NCI-H1436 (cell line): ENCODE measurements around the gene NGEF.

Source experiments
- DNase-seq: peaks from one replicate; lab custom pipeline; 2025; lab: John Stamatoyannopoulos, UW

The NGEF gene

DNA sequence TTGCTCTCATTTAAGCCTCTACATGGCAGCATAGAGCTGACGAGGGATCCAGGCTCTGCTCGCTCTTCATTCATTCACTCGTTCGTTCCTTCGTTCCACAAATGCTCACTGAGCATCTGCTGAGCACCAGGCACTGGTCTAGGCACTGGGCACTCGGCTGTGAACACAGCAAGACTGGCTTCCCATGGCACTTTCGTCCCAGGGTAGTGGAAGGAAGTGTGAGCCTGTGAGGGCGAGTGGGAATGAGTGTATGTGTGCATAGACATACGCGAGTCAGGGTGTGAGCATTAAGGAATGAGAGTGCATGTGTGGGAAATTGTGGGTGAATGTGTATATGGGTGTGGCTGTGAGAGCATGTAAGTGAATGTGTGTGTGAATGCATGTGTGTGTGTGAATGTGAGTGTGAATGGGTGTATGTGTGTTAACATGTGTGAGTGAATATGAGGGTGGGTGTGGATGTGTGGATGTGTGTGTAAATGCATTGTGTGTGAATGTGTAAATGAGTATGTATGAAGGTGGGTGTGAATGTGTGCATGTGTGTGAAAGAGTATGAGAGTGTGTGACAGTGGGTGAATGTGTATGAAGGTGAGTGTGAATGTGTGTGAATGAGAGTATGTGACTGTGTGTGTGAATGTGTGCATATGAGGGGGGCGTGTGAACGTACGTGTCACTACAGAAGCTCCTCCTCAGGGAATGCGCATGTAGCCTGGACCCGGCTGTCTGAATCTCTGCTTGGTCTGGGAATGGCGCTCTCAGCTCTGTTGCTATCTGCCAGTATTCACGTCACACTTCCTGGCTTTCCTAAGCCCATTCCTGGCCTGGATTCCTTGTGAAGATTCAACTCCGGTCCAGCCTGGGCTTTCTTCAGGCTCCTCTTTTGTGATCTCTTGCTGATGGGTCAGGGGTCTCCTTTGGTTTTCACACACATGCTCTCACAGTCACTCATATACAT is 114.2 kb downstream of the NGEF start:
- DNase-seq = no peak

DNA sequence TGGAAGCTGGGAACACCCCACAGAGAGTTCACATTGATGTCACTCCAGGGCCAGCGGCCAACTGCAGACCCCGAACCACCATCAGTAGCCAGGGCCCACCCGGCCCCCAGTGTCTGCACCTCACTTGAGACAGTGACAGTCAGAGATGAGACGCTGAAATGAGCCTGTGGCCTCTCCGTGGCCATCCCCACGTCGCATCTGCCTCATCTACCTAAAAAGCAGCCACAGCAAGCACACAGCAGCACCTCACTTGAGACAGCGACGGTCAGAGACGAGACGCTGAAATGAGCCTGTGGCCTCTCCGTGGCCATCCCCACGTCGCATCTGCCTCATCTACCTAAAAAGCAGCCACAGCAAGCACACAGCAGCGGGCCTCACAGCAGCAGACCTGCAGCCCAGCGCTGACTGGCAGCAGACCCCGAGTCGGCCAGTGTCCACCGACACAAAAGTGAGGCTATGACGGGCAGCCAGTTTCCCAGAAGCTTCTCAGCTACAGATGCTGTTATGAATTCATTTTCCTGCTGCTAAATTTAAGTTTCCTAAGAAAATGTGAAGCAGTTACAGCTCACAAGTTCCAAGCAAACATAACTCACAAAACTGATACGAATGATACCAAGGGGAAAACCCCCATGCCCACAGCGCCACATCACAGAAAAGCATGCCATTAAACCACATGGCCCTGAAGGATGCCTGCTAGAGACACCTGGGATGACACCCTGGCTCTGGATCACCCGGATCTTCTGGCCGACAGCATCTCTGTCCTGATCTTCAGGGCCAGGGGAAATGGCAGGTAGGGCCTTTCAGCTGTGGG is 115.3 kb downstream of the NGEF start:
- DNase-seq = no peak

DNA sequence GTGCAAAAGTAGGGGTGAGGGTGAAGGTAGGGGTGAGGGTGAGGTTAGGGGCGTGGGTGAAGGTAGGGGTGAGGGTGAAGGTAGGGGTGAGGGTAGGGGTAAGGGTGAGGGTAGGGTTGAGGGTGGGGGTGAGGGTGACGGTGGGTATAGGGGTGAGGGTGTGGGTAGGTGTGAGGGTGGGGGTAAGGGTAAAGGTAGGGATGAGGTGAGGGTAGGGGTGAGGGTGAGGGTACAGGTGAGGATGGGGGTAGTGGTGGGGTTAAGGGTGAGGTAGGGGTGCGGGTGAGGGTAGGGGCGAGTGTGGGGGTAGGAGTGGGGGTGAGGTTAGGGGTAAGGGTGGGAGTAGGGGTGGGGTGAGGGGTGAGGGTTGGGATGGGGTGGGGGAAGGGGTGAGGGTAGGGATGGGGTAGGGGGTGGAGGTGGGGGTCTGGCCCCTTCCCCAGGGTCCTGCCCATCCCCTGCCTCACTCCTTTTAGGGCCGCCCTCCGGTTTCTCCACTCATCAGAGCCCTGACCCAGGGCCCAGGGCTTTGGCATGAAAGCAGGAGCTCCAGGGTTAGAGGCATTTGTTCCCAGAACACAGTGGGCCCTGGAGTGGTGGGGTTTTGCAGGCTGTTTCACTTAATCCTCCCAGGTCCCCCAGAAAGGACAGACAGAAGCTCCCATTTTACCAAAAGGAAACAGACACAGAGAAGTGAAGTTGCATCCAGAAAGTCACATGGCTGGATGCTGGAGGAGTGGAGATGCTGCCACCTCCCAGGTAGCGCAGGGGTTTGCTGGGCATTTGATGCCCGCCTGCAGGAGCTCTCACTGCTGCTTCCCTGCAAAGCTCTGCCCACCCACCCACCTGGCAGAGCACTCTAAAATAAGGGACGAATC is 116.1 kb downstream of the NGEF start:
- DNase-seq = no peak

DNA sequence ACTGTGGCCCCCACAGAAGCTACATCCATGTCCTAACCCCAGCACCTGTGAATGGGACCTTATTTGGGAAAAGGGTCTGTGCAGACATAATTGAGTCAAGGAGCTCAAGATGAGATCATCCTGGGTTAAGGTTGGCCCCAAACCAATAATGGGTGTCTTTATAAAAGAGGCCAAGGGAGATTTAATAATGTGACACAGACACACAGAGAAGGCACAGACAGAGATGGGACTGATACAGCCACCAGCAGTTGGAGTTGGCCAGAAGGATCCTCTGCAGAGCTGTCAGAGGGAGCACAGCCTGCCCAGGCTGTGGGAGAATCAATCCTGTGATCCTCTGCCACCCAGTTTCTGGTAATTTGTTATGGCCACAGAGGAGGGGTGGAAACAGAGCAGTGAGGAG is 116.9 kb downstream of the NGEF start:
- DNase-seq = no peak

DNA sequence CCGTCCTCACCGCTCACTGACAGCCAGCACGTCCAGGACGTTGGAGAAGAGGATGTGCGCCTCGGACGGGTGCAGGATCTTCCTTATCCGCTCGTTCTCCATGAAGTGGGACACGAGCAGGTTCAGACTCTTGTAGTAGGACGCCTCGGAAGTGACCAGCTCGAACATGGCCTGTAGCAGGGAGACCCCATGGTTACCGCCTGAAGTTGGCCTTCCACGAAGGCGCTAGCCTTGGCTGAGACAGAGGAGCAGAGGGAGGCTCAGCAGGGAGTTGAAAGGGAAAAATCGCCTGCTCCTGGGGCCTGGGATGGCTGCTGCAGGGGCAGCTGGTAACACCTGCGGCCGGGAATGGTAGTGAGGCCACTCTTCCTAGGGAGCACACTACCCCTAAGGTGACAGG is 118.3 kb downstream of the NGEF start:
- no peak for DNase-seq

DNA sequence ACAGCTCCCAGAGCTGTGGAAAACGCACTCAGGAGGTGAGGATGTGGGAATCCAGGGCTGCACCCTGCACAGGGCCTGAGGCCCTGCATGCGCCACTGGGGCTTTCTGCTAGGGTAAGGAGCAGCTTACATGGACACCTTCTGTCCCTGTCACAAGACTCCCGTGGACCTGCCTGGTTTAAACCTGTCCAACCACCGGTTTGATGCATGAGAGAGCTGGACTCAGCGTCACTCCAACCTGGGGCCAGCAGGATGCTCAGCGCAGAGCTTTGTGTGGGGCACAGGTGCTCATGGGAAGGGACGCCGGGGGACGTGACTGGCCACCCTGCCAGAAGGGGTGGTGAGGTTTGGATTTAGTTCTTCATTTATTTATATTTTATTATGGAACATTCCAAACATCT is 118.8 kb downstream of the NGEF start:
- DNase-seq = no peak

DNA sequence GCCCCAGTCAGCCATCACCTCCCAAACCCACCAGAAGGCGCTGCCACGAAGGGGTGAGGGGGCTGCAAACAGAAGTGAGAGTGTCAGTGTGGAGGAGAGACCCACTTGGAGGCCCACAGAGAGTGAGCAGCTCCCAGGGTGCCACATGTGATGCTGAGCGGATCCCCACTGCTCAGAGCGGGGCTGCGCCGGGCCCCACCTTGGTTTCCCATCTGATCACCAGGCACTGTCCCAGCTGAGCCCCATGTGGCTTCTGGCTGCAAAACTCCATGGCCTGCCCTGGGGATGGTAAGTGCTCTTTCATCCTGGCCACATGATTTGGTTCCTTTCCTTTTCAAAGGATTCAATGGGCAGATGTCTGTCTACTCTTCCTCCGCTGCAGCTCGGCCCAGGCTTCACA is 119.2 kb downstream of the NGEF start:
- no peak for DNase-seq

DNA sequence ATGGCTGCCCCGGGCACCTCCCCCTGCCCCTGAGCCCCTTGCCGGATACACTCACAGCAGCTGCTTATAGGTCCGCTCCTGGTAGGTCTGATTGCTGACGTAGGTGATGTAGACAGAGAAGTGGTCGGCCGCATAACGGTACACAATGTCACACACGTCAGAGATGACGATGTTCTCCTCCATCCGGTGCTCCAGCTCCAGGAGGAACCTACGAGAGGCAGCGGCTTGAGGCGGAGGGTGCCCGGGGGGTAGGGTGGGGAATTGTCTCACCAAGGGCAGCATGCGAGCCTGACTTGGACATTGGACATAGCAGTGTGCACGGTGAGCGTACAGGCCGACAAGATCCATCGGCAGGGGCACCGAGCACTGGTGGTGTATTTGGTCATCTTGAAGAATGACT is 120.2 kb downstream of the NGEF start:
- no peak for DNase-seq

DNA sequence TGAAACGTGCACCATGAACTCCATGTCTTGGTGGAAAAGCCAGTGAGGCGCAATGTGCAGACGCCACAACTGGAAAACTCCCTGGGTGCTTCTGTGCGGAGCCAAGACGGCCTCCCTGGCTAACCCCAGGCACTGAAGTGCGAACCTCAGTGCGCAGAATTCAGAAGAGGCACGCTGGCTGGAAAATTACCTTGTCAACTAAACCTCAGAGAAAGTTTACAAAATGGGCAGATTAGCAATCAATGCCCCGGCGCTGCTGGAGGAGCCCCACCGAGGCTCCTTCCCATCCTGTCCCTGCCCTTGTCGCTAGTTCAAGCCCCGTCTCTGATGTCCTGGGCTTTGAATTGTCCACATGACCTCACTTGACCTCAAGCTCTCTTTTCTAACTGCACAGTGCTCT is 120.8 kb downstream of the NGEF start:
- DNase-seq = no peak

DNA sequence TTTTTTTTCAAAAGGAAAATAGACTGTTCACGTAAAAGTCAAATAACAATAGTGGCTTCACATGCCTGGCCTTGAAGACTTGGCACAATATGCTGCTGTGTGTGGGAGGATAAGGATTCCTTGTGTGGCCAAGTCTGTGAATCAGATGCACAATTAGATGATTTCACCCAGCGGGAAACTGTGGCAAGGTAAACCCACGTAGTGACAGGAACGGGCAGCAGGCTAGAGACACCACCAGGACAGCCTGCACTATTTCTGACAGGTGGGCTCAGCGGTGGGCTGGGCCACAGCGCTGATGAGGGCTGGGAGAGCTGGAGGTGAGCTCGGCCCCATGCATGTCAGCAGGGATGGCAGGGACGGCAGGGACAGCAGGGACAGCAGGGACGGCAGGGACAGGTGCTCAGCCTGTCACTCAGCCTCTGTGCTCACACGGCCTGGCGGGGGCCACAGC is 121.4 kb downstream of the NGEF start:
- no peak for DNase-seq

DNA sequence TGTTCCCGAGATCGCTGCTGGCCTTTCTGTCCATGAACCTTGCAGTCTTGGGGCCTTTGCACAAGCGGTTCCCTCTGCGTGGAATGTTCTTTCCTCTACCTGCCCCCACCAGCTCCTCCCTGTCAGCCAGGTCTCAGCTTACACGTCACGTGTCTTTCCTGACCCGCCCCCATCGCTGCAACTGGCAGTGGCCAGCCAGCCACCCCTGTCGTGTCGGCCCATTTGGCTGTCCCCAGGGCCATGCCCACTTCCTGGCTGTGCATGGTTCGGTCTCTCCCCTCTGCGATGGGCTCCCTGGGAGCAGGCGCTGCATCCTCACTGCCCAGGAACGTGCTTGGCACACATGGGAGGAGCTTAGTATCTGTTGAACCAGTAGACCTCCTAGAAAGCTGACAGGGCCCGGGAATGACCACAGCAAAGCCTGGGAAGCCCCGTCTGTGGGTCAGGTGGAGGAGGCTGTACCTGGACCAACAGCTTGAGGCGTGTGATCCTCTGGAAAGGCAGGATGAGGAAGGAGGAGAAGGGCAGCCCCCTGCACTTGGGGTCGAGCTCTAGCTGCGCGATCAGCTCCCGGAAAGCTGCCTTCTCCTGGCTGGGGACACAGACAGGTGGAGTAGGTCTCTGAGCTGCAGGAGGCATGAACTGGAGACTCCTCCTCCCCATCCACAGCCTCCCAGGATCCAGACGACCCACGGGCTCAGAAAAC is 122.0 kb downstream of the NGEF start:
- peak; percentile 67 for DNase-seq

DNA sequence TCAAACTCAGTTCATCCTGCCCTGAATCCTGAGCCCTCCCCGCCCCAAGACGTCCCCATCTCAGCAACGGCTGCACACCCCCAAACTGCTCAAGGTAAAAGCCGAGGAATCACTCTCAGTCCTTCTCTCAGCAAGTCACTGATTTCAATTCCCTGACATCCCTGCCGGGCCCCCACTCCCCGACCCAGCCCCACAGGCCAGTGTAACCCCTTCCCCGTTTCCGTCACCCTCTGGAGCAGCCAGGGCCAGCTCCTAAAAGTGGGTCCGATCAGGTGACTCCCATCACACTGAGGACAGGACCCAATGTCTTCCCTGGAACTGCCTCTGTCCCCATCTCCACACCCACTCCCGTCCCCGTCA is 122.5 kb downstream of the NGEF start:
- no peak for DNase-seq

DNA sequence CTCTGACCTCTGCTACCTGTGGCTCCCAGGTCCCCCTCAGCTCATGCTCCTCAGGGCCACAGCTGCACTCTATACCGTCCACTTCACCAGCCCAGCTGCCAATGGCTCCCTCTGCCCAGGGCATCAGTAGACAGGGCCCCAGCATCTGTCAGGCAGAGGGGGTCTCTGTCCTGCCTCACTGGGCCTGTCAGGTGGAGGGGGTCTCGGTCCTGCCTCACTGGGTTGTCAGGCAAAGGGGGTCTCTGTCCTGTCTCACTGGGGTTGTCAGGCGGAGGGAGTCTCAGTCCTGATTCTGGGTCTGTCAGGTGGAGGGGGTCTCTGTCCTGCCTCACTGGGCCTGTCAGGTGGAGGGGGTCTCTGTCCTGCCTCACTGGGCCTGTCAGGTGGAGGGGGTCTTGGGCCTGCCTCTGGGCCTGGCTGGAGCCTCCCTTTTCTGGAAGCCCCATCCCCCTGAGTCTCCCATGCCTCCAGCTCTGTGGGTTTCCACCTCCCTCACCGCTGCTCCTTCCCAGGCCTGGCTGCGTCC is 123.1 kb downstream of the NGEF start:
- no peak for DNase-seq

DNA sequence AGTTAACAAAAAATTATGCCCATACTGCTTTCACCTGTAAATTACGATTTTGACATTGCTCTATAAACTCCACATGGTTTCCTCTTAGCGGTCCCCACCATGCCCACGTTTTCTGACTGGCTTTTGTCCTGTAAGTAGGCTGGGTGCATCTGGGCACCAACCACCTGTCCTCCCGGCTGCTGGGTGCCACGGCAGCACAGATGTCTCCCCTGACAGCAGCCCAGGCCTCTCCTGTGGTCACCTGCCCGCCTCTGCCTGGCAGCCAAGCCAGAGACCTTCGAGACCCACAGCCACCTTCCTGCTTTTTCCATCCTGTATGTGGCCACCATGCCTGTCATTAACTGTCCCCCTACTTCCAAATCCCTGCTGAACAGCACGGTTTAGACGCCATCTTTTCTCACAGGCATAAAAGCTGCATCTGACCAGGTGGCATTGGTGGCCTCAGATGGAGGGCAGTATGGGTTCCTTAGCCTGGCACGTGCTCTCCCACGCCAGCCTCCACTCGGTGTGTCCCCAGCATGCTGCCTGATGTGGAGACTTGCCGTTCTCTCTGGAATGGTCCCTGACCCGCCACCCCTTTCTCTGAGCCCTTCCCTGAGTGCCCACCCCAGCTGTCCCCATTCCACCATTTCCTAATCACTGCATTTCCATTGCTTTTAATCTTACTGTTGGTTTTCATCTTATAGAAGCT is 124.1 kb downstream of the NGEF start:
- DNase-seq = no peak

DNA sequence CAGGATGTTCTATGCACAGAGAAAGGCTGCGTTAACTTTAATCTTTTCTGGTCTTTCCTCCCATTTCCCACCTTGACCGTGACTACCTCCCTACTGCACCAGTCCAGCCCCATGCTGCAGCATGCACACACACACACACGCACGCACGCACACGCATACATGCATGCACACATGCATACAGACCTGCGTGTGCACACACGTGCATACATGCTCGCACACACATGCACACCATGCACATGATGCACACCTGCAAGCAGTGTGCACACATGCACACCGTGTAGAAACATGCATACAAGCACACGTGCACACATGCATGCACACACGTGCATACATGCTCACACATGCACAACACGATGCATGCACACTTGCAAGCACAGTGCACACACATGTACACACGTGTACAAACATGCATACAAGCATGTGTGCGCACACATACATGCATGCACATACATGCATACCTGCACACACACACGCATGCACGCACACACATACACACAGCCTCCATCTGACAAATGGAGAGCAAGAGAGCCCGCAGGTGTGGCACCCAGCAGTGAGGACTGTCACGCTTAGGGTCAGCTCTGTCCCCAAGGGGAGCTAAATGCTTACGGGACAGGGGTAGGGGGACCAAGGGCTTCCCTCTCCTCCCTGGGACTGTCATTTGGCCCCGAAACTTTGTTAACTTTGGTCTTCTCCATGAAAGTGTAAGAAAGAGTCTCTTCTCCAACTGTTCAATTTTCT is 124.8 kb downstream of the NGEF start:
- no peak for DNase-seq

DNA sequence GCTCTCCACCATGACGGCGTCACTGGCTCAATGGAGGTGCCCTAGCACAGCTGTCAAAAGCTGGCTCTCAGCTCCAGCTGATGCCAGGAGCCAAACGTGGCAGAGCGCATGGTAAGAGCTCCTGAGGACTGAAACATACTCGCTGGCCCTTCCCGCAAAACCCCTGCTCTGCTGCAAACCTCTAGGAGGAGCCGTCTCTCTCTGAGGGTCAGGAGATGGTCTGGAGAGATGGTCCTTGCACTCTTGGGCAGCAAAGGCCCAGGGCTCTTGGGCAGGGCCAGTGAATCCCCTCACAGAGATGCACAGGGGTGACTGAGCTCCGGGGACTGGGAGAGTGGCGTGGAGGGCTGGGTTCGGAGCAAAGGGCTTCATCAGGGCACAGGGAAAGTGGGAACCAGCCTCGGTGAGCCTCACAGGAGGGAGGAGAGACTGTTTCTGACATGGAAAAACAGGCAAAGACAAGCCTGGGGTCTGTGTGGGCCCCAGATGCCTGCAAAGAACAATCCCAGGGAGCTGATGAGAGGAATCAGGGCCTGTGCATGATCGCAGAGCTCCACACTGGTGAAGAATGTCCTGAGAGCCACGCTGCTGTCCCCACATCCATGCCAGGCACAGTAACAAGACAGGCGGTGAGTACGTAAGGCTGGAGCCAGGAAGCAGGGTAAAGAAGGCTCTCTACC is 125.7 kb downstream of the NGEF start:
- no peak for DNase-seq

DNA sequence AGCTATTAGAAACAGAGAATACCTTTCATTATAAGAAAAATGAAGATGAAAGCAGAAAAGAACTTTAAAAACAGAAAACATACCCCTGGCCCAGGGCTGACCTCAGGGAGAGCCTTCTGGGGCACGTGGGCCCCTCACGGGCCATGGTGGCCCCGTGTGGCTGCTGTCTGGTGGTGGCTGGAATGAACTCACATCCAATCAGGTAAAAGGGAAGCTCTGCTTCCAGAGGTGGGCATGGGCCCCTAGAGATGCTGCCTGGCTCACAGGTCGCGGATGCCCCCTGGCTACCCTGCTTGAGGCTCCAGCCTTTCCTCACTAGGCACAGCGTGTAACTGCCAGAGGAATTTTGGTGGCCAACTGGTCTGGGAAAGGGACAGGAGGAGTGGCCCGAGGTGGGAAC is 126.4 kb downstream of the NGEF start:
- DNase-seq = no peak

DNA sequence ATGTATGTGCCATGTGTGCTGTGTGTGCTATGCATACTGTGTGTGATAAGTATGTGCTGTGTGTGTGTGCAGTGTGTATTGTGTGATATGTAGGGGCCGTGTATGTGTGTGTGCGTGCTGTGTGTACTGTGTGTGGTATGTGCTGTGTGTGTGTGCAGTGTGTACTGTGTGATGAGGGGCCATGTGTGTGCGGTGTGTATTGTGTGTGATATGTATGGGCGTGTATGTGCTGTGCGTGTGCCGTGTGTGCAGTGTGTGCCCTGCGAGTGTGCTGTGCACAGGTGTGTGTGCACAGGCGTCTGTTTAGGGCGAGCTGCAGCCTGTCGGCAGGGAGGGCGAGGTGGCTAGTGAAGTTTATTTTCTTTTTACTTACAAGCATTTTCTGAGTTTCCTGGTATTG is 126.9 kb downstream of the NGEF start:
- no peak for DNase-seq

DNA sequence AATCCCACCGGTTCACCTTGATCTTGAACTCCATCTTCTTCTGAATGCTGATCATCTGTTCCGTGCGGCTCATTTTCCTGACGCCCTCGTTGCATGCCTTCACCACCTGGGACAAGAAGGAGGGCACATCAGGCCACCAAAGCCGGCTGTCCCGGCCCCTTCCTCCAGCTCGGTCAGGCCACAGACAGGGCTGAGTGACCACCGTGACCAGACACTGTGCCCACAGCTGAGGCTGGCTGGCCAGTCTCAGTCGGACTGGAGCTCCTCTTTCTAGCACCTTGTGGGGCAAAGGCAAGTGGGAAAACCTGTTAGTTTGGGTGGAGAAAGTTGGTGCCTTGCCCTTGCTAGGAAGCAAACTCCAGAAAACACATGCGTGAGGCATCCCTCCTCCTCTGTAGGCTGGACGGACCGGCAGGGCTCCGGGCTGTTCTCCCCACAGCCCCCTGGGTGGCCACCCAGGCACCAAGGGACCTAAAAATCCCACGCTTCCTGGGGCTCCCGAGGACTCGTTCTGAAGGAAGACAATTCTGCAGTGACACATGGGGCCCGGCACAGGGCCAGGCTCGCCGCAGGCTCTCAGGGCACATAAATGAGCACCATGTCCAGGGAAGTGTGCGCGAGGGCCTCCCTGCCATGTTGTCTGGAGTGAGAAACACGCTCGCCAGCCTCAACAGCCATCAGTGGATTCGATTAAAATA is 127.6 kb downstream of the NGEF start:
- no peak for DNase-seq
